ENCODE results near the gene AFF4.

Gene AFF4

DNA sequence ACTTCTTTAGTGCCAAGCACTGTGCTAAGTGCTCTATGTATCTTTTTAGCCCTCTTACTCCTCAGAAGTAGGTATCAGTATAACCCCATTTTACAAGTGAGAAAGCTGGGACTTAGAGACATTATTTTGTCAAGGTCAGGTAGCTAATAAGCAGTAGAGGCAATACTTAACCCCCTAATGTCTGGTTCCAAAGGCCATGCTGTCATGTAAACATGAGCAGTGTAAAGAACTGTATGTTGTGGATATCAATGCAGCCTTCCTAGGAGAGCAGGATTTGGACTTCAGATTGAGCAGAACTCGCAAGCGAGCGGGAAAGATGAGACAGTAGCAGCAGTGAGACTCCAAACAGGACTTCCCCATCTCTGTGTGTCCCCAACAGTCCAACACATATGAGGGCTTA, 129.4 kb downstream of the AFF4 start:
- H3K36me3 Mint-ChIP-seq (ENCODE audit: low read depth), result no peaks in the 10 kb centered on the region
- H3K27me3 Mint-ChIP-seq (ENCODE audit: low read depth), result peaks cover 49% of the 10 kb centered on the region
- H3K4me1 Mint-ChIP-seq, result no peaks in the 10 kb centered on the region
- H3K27ac Mint-ChIP-seq, result no peak overlapping the region
- no peaks in the 10 kb centered on the region for H3K9me3 Mint-ChIP-seq
- H3K4me3 Mint-ChIP-seq, result no peak overlapping the region
- TF ChIP-seq CTCF (IDR thresholded peaks at IDR 0.05; ENCODE audit: unreplicated experiment in 3 of 3), result no peak

DNA sequence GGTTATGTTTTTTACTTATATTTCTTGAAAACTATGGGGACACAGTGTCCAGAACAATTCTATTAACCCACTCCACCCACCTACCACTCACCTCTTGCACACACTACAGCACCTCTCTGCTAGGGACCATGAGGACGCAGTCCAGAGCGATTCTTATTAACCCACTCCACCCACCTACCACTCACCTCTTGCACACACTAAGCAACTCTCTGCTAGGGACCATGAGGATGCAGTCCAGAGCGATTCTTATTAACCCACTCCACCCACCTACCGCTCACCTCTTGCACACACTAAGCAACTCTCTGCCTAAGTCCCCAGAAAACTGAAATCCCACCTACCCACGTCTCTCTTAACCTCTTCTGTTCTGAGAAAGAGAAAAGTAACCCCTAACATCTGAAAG, 130.8 kb downstream of the AFF4 start:
- H3K27me3 Mint-ChIP-seq (ENCODE audit: low read depth), result peaks cover 56% of the 10 kb centered on the region
- no peaks in the 10 kb centered on the region for H3K36me3 Mint-ChIP-seq (ENCODE audit: low read depth)
- TF ChIP-seq CTCF (IDR thresholded peaks at IDR 0.05; ENCODE audit: unreplicated experiment in 3 of 3), result no peak
- peak overlapping the region; percentile 40 to 76 (median 74) for H3K4me3 Mint-ChIP-seq
- H3K27ac Mint-ChIP-seq, result no peak overlapping the region
- H3K9me3 Mint-ChIP-seq, result no peaks in the 10 kb centered on the region
- no peaks in the 10 kb centered on the region for H3K4me1 Mint-ChIP-seq

DNA sequence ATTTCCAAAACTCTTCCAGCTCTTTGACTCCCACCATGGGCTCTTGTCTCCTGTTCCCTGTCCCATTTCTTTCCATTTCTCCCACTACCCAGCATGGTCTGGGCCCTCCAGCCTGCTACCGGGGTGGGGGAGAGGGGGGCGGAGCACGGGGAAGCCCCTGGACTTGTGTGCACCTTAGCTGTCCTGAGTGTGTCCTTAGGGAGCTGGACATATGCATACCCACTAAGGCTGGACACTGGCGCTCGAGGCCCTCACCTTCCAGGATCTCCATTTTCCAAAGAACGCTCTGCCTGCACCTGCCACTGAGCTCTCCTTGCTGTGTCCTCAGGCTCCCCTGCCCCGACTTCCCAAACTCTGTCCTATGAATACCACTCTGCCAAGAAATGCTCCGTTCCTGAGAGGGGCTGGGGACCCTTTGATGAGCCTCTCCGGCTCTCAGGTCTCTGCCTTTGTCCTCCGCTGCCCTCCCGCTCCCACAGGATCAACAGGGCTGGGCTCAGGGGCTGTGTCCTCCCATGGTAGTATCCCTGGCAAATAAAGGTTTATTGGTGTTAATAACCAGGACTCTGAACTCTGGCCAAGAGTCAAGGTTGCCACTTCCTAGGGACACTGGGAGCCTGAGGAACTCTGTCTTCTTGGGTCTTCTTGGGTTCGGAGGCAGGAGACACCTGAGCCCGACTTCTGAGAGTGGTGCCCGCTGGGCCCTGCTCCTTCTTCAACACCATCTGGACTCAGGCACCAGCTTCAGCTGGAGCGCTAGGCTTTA, 132.2 kb downstream of the AFF4 start:
- Mint-ChIP-seq H3K27me3 (ENCODE audit: low read depth) (peaks cover 68% of the 10 kb centered on the region), H3K27ac (peak overlapping the region in 1 of 3 experiments; percentile 53), H3K4me1 (no peaks in the 10 kb centered on the region), H3K4me3 (peak overlapping the region; percentile 80 to 85 (median 82)), H3K36me3 (ENCODE audit: low read depth) (no peaks in the 10 kb centered on the region), H3K9me3 (no peaks in the 10 kb centered on the region)
- no peak for TF ChIP-seq CTCF (IDR thresholded peaks at IDR 0.05; ENCODE audit: unreplicated experiment in 3 of 3)

DNA sequence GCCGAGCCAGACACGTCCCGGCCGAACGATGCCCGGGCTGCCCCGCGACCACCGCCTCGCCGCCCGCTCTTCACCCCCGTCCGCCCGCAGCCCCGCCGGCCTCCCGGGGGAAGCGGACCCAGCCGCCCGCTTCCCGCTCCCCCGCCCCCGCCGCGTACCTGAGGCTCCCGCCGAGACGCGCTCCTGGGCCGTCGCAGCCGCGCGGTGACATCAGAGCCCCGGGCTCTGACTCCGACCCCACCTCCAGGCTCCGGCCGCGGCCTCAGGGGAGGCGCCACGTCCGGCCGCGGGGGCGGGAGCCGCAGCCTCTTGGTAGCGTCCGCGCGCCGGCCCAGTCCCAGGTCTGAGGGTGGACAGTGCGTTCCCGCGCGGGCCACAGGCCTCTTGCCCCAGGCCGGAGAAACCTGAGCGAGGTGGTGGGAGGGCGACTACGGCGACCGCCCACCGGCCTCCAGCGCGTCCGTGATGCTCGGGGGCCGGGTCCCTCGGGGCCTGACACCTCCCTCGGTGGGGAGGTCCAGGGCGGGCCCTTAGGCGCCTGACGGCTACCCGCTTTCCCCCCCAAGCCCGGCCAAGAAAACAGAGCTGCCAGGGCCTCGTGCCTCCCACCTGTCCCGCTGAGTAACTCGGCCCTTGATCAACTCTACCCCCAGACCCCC, 132.9 kb downstream of the AFF4 start, which contains the start of gene SHROOM1:
Gene SHROOM1 (minus strand): TSS at position 212 of the 659 bp plus-strand sequence. CDS start 4,507 bp downstream, outside the sequence.
- TF ChIP-seq CTCF (IDR thresholded peaks at IDR 0.05; ENCODE audit: unreplicated experiment in 3 of 3), result no peak
- Mint-ChIP-seq H3K9me3 (no peaks in the 10 kb centered on the region), H3K4me3 (peak within 1 kb of the TSS; percentile 89 to 93 (median 91)), H3K27me3 (ENCODE audit: low read depth) (peaks cover 70% of the 10 kb centered on the region), H3K27ac (peak within 1 kb of the TSS in 2 of 3 experiments; percentile 53 to 78), H3K4me1 (no peaks in the 10 kb centered on the region), H3K36me3 (ENCODE audit: low read depth) (no peaks in the 10 kb centered on the region)

GRCh38 chr5:132829742-132830435, 133.5 kb downstream of the AFF4 start:
- Mint-ChIP-seq H3K9me3 (no peaks in the 10 kb centered on the region), H3K4me3 (peak overlapping the region; percentile 89 to 93 (median 91)), H3K4me1 (no peaks in the 10 kb centered on the region), H3K27ac (peak overlapping the region in 1 of 3 experiments; percentile 78), H3K27me3 (ENCODE audit: low read depth) (peaks cover 73% of the 10 kb centered on the region), H3K36me3 (ENCODE audit: low read depth) (no peaks in the 10 kb centered on the region)
- peak; percentile 84 to 91 (median 85) for TF ChIP-seq CTCF (IDR thresholded peaks at IDR 0.05; ENCODE audit: unreplicated experiment in 3 of 3)
